GM19467 (cell line): ENCODE results near the gene CCDC178.
"Not testable (repeated sequence)": the region's sequence is repeated elsewhere in the genome, so short reads cannot be mapped to it uniquely, and the experiment has no call there.

Experiments used
- ATAC-seq: cut with Tn5 transposase; IDR thresholded peaks from one replicate; pipeline ENCODE4 v1.9.1; 2021; ENCODE audit warnings: mild to moderate bottlenecking, moderate library complexity; ENCODE audit not compliant: unreplicated experiment

Gene CCDC178

DNA sequence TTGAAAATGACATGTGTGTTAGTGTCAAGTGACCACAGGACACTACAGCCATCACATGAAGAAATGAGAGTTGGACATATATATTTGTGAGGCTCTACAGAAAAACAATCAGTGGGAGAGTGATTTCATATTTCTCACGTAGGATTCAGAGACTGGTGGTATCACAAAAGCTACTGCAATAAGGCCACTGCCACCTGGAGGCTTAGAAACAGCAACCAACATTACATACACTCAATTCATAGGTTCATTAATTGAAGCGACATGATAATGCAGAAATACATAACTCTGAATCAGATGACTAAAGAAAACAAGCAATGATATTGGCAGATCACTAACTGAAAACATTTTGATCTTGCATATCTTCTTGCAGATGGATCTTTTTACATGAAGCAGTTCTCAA is 419.6 kb downstream of the CCDC178 start:
- ATAC-seq, result no peak

DNA sequence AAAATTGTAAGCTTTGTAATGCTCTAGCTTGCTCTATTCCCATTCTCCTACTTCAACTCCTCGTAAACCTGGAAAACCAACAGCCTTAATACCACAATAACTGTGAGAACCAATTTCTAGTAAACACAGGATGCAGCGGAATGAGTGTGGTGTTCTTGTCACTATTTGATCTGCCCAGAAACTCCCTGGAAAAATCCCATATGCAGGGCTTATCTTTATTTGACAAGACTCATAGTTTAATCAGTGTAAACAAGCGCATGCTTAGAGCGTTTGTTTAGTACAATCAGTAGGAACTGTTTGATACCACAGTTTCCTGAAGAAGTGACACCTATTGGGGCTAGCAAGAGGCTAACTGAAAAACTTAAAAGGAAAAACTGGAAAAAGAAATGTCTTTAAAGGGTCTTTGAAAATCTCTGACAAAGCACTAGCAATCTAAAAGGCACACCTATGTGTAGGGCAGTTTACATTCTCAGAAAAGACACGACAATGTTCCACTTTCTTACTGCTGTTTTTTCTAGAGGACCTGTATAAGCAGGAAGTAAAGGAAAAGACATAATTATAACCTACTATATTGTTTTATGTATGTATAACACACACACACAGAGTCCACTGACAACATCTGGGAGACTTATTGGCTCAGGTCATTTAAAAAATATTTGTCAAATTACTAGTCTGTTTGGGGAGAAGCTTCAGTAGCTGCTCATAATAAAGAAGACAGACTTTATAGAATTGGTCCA is 426.3 kb downstream of the CCDC178 start:
- ATAC-seq, result no peak

DNA sequence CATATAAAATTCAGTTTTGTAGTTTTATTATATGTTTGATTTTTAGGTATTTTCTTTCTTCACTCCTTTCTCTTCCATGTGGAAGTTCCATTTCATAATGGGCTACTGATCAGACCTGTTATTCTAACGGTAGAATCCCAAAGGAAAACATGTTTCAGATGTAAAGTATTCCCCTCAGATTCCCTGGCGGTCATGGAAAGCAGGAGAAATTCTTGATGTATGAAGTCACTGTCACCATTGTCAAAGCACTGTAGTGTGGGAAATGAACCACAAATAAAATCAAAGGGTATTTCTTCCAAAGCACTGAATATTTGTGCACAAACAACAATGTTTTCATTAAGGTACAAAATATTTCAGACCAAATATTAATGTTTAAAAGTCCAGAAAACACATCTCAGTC is 430.4 kb downstream of the CCDC178 start:
- ATAC-seq, result no peak

DNA sequence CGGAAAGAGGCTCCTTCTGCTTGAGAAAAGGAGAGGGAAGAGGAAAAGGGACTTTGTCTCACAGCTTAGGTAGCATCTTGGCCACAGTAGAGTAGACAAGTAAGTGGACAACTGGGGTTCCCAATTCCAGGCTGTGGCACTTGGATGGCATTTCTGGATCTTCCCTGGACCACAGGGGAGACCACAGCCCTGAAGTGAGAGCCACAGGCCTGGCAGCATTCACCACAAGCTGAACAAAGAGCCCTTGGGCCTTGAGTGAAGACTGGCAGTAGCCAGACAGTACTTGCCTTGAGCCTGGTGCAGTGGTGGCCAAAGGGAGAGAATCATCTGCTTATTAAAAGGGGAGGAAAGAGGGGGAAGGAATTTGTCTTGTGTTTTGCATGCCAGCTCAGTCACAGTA is 441.6 kb downstream of the CCDC178 start:
- no peak for ATAC-seq

DNA sequence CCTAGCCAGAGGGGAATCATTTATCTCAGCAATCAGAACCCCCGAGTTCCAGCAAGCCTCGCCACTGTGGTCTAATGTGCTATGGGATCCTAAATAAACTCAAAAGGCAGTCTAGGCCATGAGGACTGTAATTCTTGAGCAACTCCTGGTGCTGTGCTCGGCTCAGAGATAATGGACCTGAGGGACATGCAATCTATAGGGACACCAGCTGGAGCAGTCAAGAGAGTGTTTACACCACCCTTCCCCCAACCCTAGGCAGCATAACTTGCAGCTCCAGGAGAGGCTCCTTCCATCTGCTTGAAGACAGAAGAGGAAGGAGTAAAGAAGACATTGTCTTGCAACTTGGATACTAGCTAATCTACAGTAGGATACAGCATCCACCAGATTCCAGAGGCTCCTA is 442.2 kb downstream of the CCDC178 start:
- ATAC-seq, result no peak

DNA sequence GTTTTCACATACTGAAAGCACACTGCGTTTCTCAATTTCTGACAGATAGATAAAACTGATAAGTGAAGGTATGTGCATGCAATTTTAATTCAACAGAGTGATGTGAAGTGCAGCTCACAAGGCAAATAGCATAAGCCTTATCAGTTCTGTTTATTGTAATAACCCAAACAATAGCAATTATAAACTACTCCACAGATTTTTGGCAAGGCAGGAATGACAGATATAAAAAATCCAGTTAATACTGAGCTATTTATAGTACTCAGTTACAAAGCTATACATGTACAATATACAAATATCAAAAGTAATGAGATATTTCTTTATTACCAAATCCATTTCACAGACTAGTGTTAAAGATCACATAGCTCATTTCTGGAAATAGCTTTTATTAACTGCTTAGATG is 456.8 kb downstream of the CCDC178 start:
- no peak for ATAC-seq

DNA sequence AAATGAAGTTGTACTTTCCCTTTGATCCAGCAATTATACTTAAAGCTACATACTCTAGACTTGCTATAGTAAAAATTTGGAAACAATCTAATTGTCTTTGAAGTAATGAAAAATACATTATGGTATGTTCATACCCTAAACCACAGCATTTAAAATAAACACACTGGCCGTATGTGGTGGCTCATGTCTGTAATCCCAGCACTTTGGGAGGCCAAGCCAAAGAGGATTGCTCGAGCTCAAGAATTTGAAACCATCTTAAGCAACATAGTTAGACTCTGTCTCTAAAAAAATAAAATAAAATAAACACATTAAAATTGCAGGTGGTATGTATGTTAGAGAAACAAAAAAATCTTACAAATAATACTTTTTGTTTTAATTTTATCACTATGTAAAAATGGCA is 459.6 kb downstream of the CCDC178 start:
- no peak for ATAC-seq

DNA sequence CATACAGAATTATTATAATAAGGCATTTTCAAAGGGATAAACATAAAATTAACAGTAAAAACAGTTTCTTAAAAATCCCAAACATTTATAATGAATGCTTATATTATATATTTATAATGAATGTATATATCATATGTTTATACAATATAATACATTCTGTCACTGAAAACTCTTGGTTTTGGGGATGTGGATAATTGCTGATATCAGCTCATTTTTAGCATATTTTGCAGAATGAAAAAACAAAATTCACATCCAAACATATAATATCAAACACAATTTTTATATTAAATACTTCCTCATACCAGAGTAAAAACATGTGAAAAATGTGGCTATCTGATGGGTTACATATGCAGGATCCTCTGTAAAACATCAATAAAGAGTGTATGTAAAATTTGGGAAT is 465.0 kb downstream of the CCDC178 start:
- no peak for ATAC-seq

DNA sequence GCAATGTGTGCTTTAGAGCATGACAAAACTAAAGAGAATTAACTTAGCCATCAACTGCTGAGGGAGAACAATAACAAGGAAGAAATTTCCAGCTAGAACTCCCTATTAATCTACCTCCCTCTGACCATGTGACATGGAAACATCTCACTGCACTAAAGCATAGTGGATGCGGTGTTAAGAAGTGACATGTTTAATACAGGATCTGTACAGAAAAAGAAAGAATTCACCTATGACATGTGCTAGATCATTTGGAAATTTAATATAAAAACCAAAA is 465.4 kb downstream of the CCDC178 start:
- ATAC-seq, result no peak

DNA sequence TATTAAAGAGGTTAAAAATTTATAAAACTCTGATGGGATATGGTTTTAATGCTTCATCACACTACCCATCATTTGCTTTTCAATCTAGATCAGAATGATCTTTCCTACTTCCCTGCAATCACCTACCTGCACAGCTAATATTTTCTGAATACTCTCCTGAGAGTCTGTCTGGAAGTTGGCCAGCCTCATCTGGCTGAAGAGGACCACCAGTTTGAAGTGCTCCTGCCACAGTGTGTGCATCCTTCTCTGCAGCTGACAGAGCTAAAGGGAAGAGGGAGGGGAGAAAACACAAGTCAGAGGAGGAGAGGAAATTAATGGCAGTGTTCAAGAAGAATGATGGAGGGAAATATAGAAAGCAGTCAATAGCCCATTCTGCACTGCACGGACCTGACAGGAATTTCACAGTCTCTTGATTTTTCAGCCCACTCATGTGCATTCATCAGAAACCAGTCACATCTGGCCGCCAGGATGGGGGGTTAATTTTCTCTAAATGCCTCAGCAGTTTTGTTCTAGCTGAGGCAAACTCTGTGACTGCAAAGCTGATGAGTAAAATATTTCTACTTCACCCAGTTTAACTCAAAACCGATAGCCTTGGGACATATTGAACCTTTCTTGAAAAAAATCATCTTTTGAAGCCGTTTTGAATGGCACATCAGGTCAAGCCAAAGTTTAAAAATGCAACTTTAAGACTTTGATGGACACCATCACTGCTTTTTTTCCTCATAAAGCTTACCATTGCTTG is 465.9 kb downstream of the CCDC178 start:
- peak; percentile 81 for ATAC-seq

DNA sequence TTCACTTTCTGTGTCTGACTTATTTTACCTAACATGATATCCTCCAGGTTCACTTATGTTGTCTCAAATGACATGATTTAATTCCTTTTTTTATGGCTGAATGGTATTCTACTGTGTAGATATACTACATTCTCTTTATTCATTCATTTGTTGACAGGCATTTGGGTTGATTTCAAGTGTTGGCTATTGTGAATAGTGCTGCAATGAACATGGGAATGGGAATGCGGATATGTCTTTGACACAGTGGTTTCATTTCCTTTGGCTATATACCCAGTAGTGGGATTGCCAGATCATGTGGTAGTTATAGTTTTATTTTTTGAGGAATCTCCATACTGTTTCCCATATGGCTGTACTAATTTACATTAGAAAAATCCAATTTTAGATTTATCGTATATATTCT is 472.3 kb downstream of the CCDC178 start:
- ATAC-seq, result no peak

DNA sequence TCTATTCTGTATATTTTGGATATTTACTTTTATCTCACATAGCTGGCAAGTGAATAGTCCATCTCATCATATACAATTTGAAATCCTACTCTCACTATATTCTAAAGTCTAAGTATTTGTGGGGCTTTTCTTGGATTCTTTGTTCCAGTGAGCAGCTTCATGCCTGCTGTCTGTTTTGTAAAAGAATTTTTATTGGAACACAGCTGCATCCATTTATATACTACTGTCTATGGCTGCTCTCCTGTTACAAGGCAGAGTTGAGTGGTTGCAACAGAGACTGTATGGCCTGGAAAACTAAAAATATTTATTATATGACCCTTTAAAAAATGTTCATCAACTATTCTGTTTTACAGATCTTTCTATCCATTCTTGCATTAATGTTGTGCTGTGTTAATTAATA is 474.4 kb downstream of the CCDC178 start:
- ATAC-seq, result no peak

DNA sequence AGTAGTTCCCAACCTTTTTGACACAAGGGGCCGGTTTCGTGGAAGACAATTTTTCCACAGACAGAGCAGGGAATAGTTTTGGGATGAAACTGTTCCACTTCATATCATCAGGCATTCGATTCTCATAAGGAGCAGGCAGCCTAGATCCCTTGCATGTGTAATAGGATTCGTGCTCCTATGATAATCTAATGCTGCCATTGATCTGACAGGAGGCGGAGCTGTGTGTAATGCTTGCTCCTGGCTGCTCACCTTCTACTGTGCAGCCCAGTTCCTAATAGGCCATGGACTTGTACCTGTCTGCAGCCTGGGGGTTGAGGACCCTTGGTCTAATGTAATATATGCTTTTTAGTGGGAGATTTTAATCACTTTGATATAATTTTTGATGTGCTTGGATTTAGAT is 479.0 kb downstream of the CCDC178 start:
- no peak for ATAC-seq

DNA sequence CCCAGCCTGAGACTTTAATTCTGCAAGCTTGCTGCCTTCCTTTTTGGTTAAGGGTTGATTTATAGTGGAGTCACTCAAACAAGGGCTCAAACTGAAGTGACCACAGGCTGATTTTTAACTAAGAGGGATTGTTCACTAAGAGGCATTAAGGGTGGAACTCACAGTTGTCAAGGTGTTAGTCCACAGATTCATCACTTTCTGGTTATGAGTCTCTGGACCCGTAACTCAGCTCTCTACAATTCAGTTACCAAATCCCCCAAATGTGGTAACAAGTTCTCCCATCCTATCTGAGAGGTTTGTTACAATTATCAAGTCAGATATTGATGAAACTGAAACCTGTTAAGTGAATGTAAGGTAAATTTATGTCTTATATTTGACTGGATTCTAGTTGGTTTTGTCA is 481.8 kb downstream of the CCDC178 start:
- ATAC-seq, result peak; percentile 84

DNA sequence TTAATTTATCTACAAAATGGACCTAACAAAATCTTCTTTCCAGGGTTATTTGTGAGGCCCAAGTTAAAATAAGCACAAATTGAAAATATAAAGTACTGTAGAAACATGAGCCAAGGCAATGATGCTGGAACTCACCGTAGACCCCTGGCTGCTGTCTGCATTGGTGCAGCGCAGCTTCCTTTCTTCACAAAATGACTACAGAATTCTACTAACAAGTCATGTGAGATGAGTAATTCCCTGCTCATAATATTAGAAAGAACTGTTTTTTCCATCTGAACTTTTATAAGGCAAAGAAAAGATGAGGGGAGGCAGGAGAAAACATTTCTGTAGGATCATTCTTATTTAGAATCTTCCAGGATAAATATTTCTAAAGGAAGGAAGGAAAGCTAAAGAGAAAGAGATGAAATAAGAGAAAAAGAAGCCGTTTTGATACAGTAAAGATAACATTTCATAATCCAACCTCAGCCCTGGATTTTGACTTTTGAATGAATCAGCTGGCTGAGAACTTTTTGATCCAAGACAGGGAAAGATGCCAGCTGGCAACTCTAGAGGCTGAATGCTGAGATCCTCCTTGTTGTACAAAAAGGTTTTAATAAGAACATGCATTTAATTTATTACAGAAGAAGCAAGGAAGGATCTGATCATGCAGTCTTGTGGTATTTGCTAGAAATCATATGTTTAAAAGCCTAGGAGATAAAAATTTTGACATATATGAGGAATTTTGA is 483.8 kb downstream of the CCDC178 start:
- ATAC-seq, result no peak

DNA sequence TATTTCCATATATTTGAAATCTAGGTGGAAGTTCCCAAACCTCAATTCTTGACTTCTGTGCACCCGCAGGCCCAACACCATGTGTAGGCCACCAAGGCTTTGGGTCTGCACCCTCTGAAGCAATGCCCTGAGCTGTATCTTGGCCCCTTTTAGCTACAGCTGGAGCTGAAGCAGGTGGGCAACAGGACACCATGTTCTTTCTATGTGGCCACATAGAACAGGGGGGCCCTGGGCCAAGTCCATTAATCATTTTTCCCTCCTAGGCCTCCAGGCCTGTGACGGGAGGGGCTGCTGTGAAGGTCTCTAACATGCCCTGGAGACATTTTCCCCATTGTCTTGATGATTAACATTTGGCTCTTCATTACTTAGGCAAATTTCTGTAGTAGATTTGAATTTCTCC is 488.2 kb downstream of the CCDC178 start:
- not testable (repeated sequence) for ATAC-seq

DNA sequence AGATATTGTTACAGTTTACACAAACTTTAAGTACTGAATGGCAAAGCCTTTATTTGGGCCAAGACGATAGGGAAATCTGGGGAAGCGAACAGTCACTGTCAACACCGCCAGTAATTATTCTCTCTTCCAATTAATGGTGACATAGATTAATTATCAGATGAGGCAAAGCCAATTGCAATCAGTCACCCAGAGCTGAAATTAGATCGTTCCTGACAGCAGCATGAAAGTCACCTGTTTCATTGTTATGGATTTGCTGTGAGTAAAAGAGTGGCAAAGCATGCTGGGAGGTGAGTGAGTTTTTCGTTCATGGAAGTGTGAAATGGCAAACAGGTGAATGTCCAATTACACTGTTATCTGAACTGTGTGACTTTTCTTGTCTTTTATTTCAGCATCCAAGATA is 502.9 kb downstream of the CCDC178 start:
- ATAC-seq, result no peak

DNA sequence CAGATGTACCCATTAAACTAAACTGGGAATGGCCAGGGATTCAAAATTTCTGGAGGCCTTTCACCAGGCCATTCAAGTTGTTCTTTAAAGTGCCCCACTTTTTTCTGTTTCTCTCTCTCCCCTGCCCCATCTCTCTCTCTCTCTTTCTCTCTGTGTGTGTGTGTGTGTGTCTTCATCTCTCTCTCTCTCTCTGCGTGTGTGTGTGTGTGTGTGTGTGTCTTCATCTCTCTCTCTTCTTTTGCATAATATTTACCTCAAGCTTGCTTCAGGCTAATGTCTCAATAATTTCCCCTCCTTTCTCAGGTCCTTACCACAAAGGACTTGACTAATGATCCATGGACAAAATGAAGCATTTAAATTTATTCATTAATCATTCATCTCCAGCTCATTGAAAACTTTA is 503.5 kb downstream of the CCDC178 start:
- no peak for ATAC-seq

DNA sequence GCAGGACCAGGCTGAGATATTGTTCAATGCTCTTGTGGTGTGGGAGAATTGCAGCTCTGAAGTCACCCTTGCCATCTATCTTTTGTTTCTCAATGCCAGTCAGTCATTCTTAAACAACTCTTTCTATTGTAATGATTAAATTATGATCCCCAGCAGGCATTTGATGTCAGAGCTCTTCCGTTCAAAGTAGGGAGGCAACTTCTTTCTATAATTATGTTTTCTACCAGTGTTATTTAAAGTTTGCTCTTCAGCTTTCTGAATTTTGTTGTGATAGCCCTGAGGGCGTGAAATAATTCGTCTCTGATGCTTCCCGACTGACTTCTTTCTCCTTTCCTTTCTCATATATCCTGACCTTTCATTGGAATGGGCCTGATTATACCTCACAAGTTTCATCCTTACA is 506.3 kb downstream of the CCDC178 start:
- ATAC-seq, result no peak

DNA sequence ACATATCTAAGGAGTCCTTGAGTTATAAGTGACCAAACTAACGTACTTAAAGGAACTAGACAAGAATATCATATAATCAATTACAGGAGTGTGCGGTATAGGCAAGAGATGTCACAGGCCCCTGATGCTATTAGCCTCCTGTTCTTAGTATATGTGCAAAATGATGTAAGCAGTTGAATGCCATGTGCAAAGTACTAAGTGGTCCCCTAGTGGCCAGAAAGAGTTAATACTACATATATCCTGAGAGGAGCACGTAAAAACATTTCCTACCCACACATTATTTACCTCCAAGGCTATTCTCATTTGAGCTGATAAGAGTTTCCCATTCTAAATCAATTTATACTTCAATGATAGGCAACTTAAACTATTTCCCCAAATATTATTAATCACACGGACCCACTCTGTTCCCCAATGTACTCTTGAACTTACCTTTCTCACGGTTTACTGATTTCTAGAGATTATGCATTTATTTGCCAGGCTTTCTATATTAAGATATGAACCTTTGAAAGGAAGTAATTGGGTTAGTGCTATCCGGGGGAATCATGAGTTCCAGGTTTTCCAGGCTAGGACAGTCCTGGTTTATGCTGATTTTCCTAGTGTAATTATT is 509.7 kb downstream of the CCDC178 start:
- peak; percentile 100 for ATAC-seq

DNA sequence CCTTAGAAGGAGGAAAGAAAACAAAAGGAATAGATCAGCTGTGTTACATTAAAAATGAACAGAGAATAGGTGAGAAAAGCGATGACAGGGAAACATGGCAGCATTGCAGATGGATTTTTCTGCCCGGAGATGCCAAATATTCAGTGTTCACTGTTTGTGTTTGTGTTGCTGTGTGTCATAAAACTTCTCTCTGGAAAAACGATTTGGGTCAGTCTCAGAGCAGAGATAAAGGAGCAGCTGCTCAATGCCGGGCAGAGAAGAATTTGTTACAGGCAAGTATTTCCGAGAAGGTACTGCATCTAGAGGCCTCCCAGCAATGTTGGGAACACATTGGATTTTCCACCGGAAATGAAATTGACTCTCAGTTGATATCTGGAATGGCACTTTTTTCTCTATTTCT is 511.3 kb downstream of the CCDC178 start:
- no peak for ATAC-seq

DNA sequence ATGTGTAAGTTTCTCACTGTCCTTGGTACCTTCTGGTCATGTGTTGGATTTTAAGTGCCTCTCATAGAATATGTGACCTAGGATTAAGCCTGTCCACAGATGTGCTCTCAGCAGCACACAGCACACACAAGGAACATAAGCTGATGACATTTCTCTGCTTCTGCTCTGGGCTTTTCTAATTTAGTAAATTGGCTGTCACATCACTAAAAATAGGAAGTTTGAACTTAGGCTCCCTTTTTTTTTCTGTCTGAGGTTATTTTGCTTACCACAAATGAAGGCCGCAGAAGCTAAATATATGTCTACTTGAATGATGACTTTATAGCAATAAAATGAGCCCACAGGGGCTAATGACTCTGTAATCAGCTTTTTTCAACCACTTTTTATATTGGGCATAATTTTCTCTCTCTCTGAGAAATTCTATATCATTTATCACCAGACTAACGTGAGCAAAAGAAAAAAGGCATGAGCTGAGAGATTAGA is 517.5 kb downstream of the CCDC178 start:
- no peak for ATAC-seq
